K562 (cell line): Measurements from ENCODE around the gene CD93. TPM values are rescaled to one million over a fixed set of nuclear protein-coding genes. Genes with fewer than 3 reads are reported as not detected.

Experiments used
- BRD4 ChIP-seq: fragments of 200-600 bp; sonication (generic); IDR thresholded peaks from 2 replicates; pipeline ENCODE4 v1.6.1; 2017; ENCODE audit warnings: inconsistent platforms
- ETS2 ChIP-seq: IDR thresholded peaks from 2 replicates; pipeline ENCODE4 v1.6.1; 2016; ENCODE audit warnings: borderline replicate concordance, missing genetic modification characterization, mild to moderate bottlenecking, moderate library complexity, missing compliant biosample characterization; ENCODE audit not compliant: poor library complexity, severe bottlenecking
- NEUROD1 ChIP-seq: fragments of 150-350 bp; IDR thresholded peaks from 2 replicates; pipeline ENCODE4 v1.6.1; 2014; ENCODE audit warnings: borderline replicate concordance, low read length, low read depth; ENCODE audit not compliant: partially characterized antibody
- RAD21 ChIP-seq, 2 experiments: fragments of 250-450 bp in 1 of 2; fragments of 450-650 bp in 1 of 2; sonication (Bioruptor Pico) in 1 of 2; formaldehyde crosslinking in 1 of 2; IDR thresholded peaks in 1 of 2; conservative IDR thresholded peaks in 1 of 2; 2 replicates each; pipeline versions ENCODE4 v1.4.0 to v1.8.0; 2020 to 2022; ENCODE audit warnings: mild to moderate bottlenecking in 2 of 2, moderate library complexity in 1 of 2
- REST ChIP-seq, 2 experiments: fragments of 450-650 bp; formaldehyde crosslinking in 1 of 2; IDR thresholded peaks; 2 replicates each; pipeline versions ENCODE4 v1.4.0 to v1.6.1; 2014 to 2020; ENCODE audit warnings: mild to moderate bottlenecking in 2 of 2, borderline replicate concordance in 1 of 2, low read depth in 1 of 2
- TFE3 ChIP-seq: fragments of 450-650 bp; formaldehyde crosslinking; IDR thresholded peaks from 2 replicates; pipeline ENCODE4 v1.4.0; 2020; ENCODE audit warnings: mild to moderate bottlenecking, mixed read lengths
- YY1 ChIP-seq, 3 experiments: IDR thresholded peaks; 2 replicates each; pipeline ENCODE4 v1.6.1; 2011; ENCODE audit warnings: low read length in 2 of 3, mild to moderate bottlenecking in 2 of 3, moderate library complexity in 2 of 3, borderline replicate concordance in 1 of 3, control low read depth in 1 of 3, low read depth in 1 of 3; ENCODE audit not compliant: insufficient read depth in 3 of 3, insufficient replicate concordance in 2 of 3, control insufficient read depth in 1 of 3, insufficient read length in 1 of 3; ENCODE audit errors: extremely low read depth in 1 of 3
- ZNF695 ChIP-seq: fragments of 450-650 bp; formaldehyde crosslinking; IDR thresholded peaks from 2 replicates; pipeline ENCODE4 v1.4.0; 2020; ENCODE audit warnings: mild to moderate bottlenecking, moderate library complexity
- ZNF76 ChIP-seq: fragments of 250-450 bp; sonication (Bioruptor Pico); IDR thresholded peaks from 2 replicates; pipeline ENCODE4 v1.4.0; 2020; ENCODE audit warnings: mild to moderate bottlenecking, moderate library complexity, borderline replicate concordance
- polyA plus RNA-seq, 8 experiments: library from polyadenylated mRNA; depleted of rRNA in 4 of 8; stranded (reverse) in 5 of 8; unstranded in 3 of 8; fragments of >200 nt; fragmentation: Nextera tagmentation in 2 of 8; fragmentation: Illumina TruSeq in 1 of 8; extraction: Ambion mirVana in 2 of 8; extraction: Trizol in 1 of 8; gene quantifications; 2 replicates each; pipeline versions ENCODE4 v1.2.1 to v1.2.3, GENCODE V29; 2011 to 2014; ENCODE audit warnings: inconsistent platforms in 1 of 8, missing spikeins in 1 of 8
- total RNA-seq, 7 experiments: library from RNA; depleted of rRNA in 6 of 7; stranded (reverse); fragments of >200 nt in 6 of 7; fragmentation: Illumina TruSeq in 2 of 7; extraction: Trizol in 2 of 7; gene quantifications; 2 replicates each; pipeline versions ENCODE4 v1.2.1 to v1.2.3, GENCODE V29; 2011 to 2021; ENCODE audit warnings: low replicate concordance in 1 of 7

The CD93 gene
- total and polyA plus RNA-seq, 9 of the 15 experiments (the other 6 are each of a cell fraction or from before 2014, with no cell fraction given), result 0.03 to 0.20 (median 0.05) TPM

GRCh38 chr20:23132930-23133559 lies 46.9 kb upstream of the CD93 start (continued):
- TF ChIP-seq RAD21 (CRISPR knock-in tag; conservative IDR thresholded peaks at IDR 0.05 in 1 of 2, IDR thresholded peaks at IDR 0.05 in 1 of 2) (no peak; a peak in 1 of 4 replicates), BRD4 (no peak), REST (IDR thresholded peaks at IDR 0.05; ENCODE audit: borderline replicate concordance) (0 out of 2 replicates have a peak, but pooled peaks have one; percentile 8), REST (CRISPR knock-in tag; IDR thresholded peaks at IDR 0.05; ENCODE audit: low read depth) (no peak), ZNF695 (no peak), NEUROD1 (peak; percentile 82), TFE3 (CRISPR knock-in tag) (no peak), ZNF76 (CRISPR knock-in tag) (no peak), ETS2 (tag) (no peak), YY1 (IDR thresholded peaks at IDR 0.05; ENCODE audit: borderline replicate concordance in 1 of 3, control insufficient read depth in 1 of 3, extremely low read depth in 1 of 3, insufficient read depth in 3 of 3, insufficient read length in 1 of 3, insufficient replicate concordance in 2 of 3, low read depth in 1 of 3, low read length in 2 of 3) (peak in 1 of 3 experiments; percentile 55)
